Astrocyte (in vitro differentiated cells and primary cell): ENCODE results near the gene ALG5. TPM values are rescaled to one million over a fixed set of nuclear protein-coding genes. Genes with fewer than 3 reads are reported as not detected.
A peak's percentile ranks its signal among the peaks of the same experiment; 100 is the strongest.

Experiments
- DNase-seq: peaks from one replicate; pipeline ENCODE4 v3.0.0-alpha.2; 2010; ENCODE audit warnings: low read depth
- FAIRE-seq: peaks from 2 replicates; lab custom pipeline; 2011; peaks lifted over from hg19 to GRCh38; lab: Jason Lieb, UNC
- H2AFZ ChIP-seq: 2 replicates; pipeline ENCODE4 v1.6.0; 2012; ENCODE audit warnings: low read depth, low read length, inconsistent platforms
- H3K27ac ChIP-seq: 2 replicates; pipeline ENCODE4 v1.5.1; 2011; ENCODE audit warnings: low read depth, low read length, inconsistent platforms
- H3K27me3 ChIP-seq: 2 replicates; pipeline ENCODE4 v1.6.0; 2011; ENCODE audit warnings: low read length, inconsistent platforms; ENCODE audit not compliant: insufficient read depth
- H3K36me3 ChIP-seq: 2 replicates; pipeline ENCODE4 v1.5.1; 2011; ENCODE audit warnings: low read length, inconsistent platforms; ENCODE audit not compliant: insufficient read depth
- H3K4me1 ChIP-seq: 2 replicates; pipeline ENCODE4 v1.5.1; 2011; ENCODE audit warnings: low read length, inconsistent platforms; ENCODE audit not compliant: insufficient read depth
- H3K4me2 ChIP-seq: 2 replicates; pipeline ENCODE4 v1.6.0; 2012; ENCODE audit warnings: low read length, inconsistent platforms
- H3K4me3 ChIP-seq: 2 replicates; pipeline ENCODE4 v1.5.1; 2011; ENCODE audit warnings: low read depth, mild to moderate bottlenecking, low read length, inconsistent platforms; ENCODE audit not compliant: insufficient read depth
- H3K79me2 ChIP-seq: 2 replicates; pipeline ENCODE4 v1.6.0; 2012; ENCODE audit warnings: mild to moderate bottlenecking, low read length, inconsistent platforms; ENCODE audit not compliant: insufficient read depth
- H3K9ac ChIP-seq: 2 replicates; pipeline ENCODE4 v1.6.0; 2012; ENCODE audit warnings: mild to moderate bottlenecking, low read length, inconsistent platforms
- H3K9me3 ChIP-seq: 2 replicates; pipeline ENCODE4 v1.5.1; 2012; ENCODE audit warnings: low read depth, mild to moderate bottlenecking, low read length, inconsistent platforms; ENCODE audit not compliant: insufficient read depth
- H4K20me1 ChIP-seq: 2 replicates; pipeline ENCODE4 v1.6.0; 2012; ENCODE audit warnings: low read length, inconsistent platforms; ENCODE audit not compliant: insufficient read depth
- H3K27ac Mint-ChIP-seq: one replicate; pipeline ENCODE4 v1.8.0; 2021; ENCODE audit warnings: mild to moderate bottlenecking, mixed read lengths; ENCODE audit not compliant: unreplicated experiment
- H3K27me3 Mint-ChIP-seq: one replicate; pipeline ENCODE4 v1.8.0; 2021; ENCODE audit warnings: low read depth, mixed read lengths; ENCODE audit not compliant: unreplicated experiment
- H3K36me3 Mint-ChIP-seq: one replicate; pipeline ENCODE4 v1.8.0; 2021; ENCODE audit warnings: low read depth, mixed read lengths; ENCODE audit not compliant: unreplicated experiment
- H3K4me1 Mint-ChIP-seq: one replicate; pipeline ENCODE4 v1.8.0; 2021; ENCODE audit warnings: low read depth, mixed read lengths; ENCODE audit not compliant: unreplicated experiment
- H3K4me3 Mint-ChIP-seq: one replicate; pipeline ENCODE4 v1.8.0; 2021; ENCODE audit warnings: mild to moderate bottlenecking, moderate library complexity, mixed read lengths; ENCODE audit not compliant: unreplicated experiment
- H3K9me3 Mint-ChIP-seq: one replicate; pipeline ENCODE4 v1.8.0; 2021; ENCODE audit warnings: mild to moderate bottlenecking, mixed read lengths; ENCODE audit not compliant: unreplicated experiment
- EZH2 ChIP-seq: IDR thresholded peaks from 2 replicates; pipeline ENCODE4 v1.6.1; 2012; ENCODE audit warnings: mild to moderate bottlenecking, low read length, inconsistent platforms; ENCODE audit not compliant: insufficient read depth
- total RNA-seq: library from RNA; stranded (reverse); gene quantifications from 2 replicates; pipeline ENCODE4 v1.2.1, GENCODE V29; 2021
- TF ChIP-seq, protein P1 (sequence below): IDR thresholded peaks from 2 replicates; pipeline ENCODE4 v1.5.1; 2011; ENCODE audit warnings: low read depth, mild to moderate bottlenecking, inconsistent platforms, low read length, moderate library complexity; ENCODE audit not compliant: insufficient read depth

The ALG5 gene
- total RNA-seq, 1 donor from 2014 or later = 26.3 TPM

GRCh38 chr13:36919833-36920615 is 79.1 kb downstream of the ALG5 start, which contains the start of gene SMAD9:
TSS of gene SMAD9 (minus strand) at chr13:36920238. CDS start at chr13:36879689, 40,549 bp downstream.
- H3K27me3 Mint-ChIP-seq = peaks cover 3% of the 10 kb centered on the region
- peak; percentile 41 for DNase-seq

DNA sequence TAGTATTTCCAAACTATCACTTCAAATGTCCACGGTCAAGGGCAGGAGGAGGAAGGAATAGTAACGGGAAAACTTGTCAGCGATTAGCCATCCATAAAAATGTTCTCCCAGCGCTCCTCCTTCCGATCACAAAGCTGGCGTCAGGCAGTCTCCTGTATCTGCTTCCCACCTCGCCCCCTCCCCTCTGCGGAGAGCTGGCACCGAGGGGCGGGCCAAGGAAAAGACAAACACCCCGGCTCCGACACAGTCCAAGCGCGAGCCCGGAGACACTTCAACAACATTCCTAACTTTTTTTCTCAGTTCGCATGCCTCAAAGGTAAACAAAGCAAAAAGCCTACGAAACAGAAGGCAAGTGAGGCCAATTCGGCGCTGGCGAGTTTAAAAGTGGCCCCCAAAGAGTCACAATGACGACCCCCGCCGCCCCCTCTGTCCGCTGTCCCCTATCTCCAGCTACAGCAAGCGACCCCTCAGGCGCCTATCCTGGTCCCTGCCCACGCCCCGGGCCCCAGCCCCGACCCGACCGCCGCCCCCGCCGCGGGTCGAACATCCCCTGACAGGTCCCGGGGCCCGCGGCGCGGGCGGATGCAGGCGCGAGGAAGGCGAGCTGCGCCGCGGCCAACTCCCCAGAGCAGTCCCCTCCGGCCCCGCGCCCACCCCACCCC is 79.8 kb downstream of the ALG5 start:
- Histone ChIP-seq H3K27me3 (no peaks in the 10 kb centered on the region), H3K27ac (peak overlapping the region; percentile 19), H3K4me1 (peaks cover 7% of the 10 kb centered on the region), H3K9me3 (no peaks in the 10 kb centered on the region), H3K79me2 (no peaks in the 10 kb centered on the region), H2AFZ (peak overlapping the region; percentile 90), H3K36me3 (no peaks in the 10 kb centered on the region), H3K4me3 (peak overlapping the region; percentile 77), H3K4me2 (peak overlapping the region; percentile 93), H4K20me1 (no peaks in the 10 kb centered on the region), H3K9ac (peak overlapping the region; percentile 81)
- FAIRE-seq = no peak
- H3K4me3 Mint-ChIP-seq = peak overlapping the region; percentile 88
- DNase-seq = peak; percentile 18
- H3K9me3 Mint-ChIP-seq = no peaks in the 10 kb centered on the region
- TF ChIP-seq, protein P1, sequence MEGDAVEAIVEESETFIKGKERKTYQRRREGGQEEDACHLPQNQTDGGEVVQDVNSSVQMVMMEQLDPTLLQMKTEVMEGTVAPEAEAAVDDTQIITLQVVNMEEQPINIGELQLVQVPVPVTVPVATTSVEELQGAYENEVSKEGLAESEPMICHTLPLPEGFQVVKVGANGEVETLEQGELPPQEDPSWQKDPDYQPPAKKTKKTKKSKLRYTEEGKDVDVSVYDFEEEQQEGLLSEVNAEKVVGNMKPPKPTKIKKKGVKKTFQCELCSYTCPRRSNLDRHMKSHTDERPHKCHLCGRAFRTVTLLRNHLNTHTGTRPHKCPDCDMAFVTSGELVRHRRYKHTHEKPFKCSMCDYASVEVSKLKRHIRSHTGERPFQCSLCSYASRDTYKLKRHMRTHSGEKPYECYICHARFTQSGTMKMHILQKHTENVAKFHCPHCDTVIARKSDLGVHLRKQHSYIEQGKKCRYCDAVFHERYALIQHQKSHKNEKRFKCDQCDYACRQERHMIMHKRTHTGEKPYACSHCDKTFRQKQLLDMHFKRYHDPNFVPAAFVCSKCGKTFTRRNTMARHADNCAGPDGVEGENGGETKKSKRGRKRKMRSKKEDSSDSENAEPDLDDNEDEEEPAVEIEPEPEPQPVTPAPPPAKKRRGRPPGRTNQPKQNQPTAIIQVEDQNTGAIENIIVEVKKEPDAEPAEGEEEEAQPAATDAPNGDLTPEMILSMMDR = no peak
- no peak for TF ChIP-seq EZH2
- H3K27ac Mint-ChIP-seq = peak overlapping the region; percentile 64
- peaks cover 19% of the 10 kb centered on the region for H3K4me1 Mint-ChIP-seq
- H3K27me3 Mint-ChIP-seq = peaks cover 3% of the 10 kb centered on the region
- H3K36me3 Mint-ChIP-seq = no peaks in the 10 kb centered on the region

More at GRCh38 chr13:36919833-36920615, 79.1 kb downstream of the ALG5 start, which contains the start of gene SMAD9:
- Histone ChIP-seq H3K9me3 (no peaks in the 10 kb centered on the region), H3K4me3 (peak within 1 kb of the TSS; percentile 77), H2AFZ (peak within 1 kb of the TSS; percentile 90), H4K20me1 (no peaks in the 10 kb centered on the region), H3K79me2 (no peaks in the 10 kb centered on the region), H3K4me1 (peaks cover 7% of the 10 kb centered on the region), H3K27me3 (no peaks in the 10 kb centered on the region), H3K36me3 (no peaks in the 10 kb centered on the region), H3K9ac (peak within 1 kb of the TSS; percentile 81), H3K4me2 (peak within 1 kb of the TSS; percentile 93), H3K27ac (peak within 1 kb of the TSS; percentile 19)
- peak within 1 kb of the TSS; percentile 64 for H3K27ac Mint-ChIP-seq
- peaks cover 19% of the 10 kb centered on the region for H3K4me1 Mint-ChIP-seq
- H3K9me3 Mint-ChIP-seq = no peaks in the 10 kb centered on the region
- peak within 1 kb of the TSS; percentile 89 for H3K4me3 Mint-ChIP-seq
- no peak for FAIRE-seq
- TF ChIP-seq, protein P1 = no peak
- no peaks in the 10 kb centered on the region for H3K36me3 Mint-ChIP-seq
